NOMO-1 (cell line): ENCODE measurements around the gene TIAM2.

ENCODE experiments used
- DNase-seq, 2 experiments: peaks; one replicate each; lab custom pipeline; 2025; ENCODE audit not compliant: unreplicated experiment in 2 of 2; lab: John Stamatoyannopoulos, UW

TIAM2 gene

GRCh38 chr6:155272353-155273232 lies 277.5 kb downstream of the TIAM2 start:
- DNase-seq: no peak

- no peak for DNase-seq
Measured at GRCh38 chr6:155273431-155273830, 278.3 kb downstream of the TIAM2 start.

- DNase-seq: no peak
Measured at GRCh38 chr6:155274106-155274505, 279.0 kb downstream of the TIAM2 start.

- DNase-seq: no peak
Measured at GRCh38 chr6:155274533-155274932, 279.4 kb downstream of the TIAM2 start.

GRCh38 chr6:155275808-155276480 lies 280.8 kb downstream of the TIAM2 start:
- no peak for DNase-seq

GRCh38 chr6:155276638-155277037 lies 281.5 kb downstream of the TIAM2 start:
- DNase-seq: no peak

GRCh38 chr6:155278319-155279049 lies 283.4 kb downstream of the TIAM2 start:
- no peak for DNase-seq

GRCh38 chr6:155284775-155285174 lies 289.7 kb downstream of the TIAM2 start:
- no peak for DNase-seq

GRCh38 chr6:155287762-155288161 lies 292.6 kb downstream of the TIAM2 start:
- no peak for DNase-seq

GRCh38 chr6:155290491-155290890 lies 295.4 kb downstream of the TIAM2 start:
- no peak for DNase-seq

GRCh38 chr6:155291291-155291690 lies 296.2 kb downstream of the TIAM2 start:
- DNase-seq: no peak

GRCh38 chr6:155292711-155293110 lies 297.6 kb downstream of the TIAM2 start:
- DNase-seq: no peak

- DNase-seq: no peak
Measured at GRCh38 chr6:155297669-155298068, 302.6 kb downstream of the TIAM2 start.

GRCh38 chr6:155301867-155302266 lies 306.8 kb downstream of the TIAM2 start:
- no peak for DNase-seq

- no peak for DNase-seq
Measured at GRCh38 chr6:155303361-155303870, 308.3 kb downstream of the TIAM2 start.

- no peak for DNase-seq
Measured at GRCh38 chr6:155306958-155307357, 311.8 kb downstream of the TIAM2 start.
